ENCODE measurements around the gene ETV4.

DNA sequence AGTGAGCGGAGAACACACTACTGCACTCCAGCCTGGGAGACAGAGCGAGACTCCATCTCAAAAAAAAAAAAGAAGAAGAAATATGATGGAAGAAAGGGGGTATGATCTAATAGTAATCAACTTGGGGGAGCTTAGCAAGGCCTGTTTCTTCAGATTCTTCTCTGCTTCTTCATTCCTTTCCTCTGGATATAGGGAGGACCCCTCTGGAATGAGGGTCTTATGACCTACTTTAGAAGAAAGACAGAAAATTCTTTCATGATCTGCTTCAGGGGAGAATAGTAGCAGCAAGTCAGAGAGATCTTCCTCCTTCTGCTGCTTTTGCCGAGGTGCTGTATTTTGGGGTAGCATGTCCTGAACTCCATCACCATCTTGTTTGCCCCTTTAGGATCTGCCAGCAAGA, 44.9 kb upstream of the ETV4 start:
- TF ChIP-seq, protein P1, sequence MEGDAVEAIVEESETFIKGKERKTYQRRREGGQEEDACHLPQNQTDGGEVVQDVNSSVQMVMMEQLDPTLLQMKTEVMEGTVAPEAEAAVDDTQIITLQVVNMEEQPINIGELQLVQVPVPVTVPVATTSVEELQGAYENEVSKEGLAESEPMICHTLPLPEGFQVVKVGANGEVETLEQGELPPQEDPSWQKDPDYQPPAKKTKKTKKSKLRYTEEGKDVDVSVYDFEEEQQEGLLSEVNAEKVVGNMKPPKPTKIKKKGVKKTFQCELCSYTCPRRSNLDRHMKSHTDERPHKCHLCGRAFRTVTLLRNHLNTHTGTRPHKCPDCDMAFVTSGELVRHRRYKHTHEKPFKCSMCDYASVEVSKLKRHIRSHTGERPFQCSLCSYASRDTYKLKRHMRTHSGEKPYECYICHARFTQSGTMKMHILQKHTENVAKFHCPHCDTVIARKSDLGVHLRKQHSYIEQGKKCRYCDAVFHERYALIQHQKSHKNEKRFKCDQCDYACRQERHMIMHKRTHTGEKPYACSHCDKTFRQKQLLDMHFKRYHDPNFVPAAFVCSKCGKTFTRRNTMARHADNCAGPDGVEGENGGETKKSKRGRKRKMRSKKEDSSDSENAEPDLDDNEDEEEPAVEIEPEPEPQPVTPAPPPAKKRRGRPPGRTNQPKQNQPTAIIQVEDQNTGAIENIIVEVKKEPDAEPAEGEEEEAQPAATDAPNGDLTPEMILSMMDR (IDR thresholded peaks at IDR 0.05), result no peak
- TF ChIP-seq POLR2AphosphoS5 (IDR thresholded peaks at IDR 0.05) (no peak), POLR2A (IDR thresholded peaks at IDR 0.05) (no peak)

Measured in upper lobe of left lung (tissue), 4 donors.